HepG2 (cell line): ENCODE measurements around the gene TOR1A. TPM values are rescaled to one million over a fixed set of nuclear protein-coding genes. Genes with fewer than 3 reads are reported as not detected.

ENCODE experiments used
- BCL6 ChIP-seq: IDR thresholded peaks from 2 replicates; pipeline ENCODE4 v1.6.1; 2016; ENCODE audit warnings: missing genetic modification reagents, missing compliant biosample characterization
- FOXJ3 ChIP-seq: sonication (generic); formaldehyde crosslinking; IDR thresholded peaks from 2 replicates; pipeline ENCODE4 v1.4.0; 2020; ENCODE audit warnings: missing genetic modification reagents, mild to moderate bottlenecking, borderline replicate concordance
- GPN1 ChIP-seq: sonication (generic); formaldehyde crosslinking; IDR thresholded peaks from 2 replicates; pipeline ENCODE4 v1.5.1; 2020; ENCODE audit warnings: missing genetic modification reagents, borderline replicate concordance
- KLF9 ChIP-seq: IDR thresholded peaks from 2 replicates; pipeline ENCODE4 v1.6.1; 2016; ENCODE audit warnings: low read depth
- MIER3 ChIP-seq: IDR thresholded peaks from 2 replicates; pipeline ENCODE4 v1.6.1; 2016; ENCODE audit warnings: missing compliant biosample characterization, borderline replicate concordance
- NFYB ChIP-seq: sonication (generic); formaldehyde crosslinking; IDR thresholded peaks from 2 replicates; pipeline ENCODE4 v1.4.0; 2020; ENCODE audit warnings: missing genetic modification reagents
- SATB2 ChIP-seq: sonication (generic); formaldehyde crosslinking; IDR thresholded peaks from 2 replicates; pipeline ENCODE4 v1.5.0; 2020; ENCODE audit warnings: missing genetic modification reagents
- ZFP82 ChIP-seq: sonication (generic); formaldehyde crosslinking; IDR thresholded peaks from 2 replicates; pipeline ENCODE4 v1.5.1; 2020; ENCODE audit warnings: mild to moderate bottlenecking, missing genetic modification reagents, borderline replicate concordance
- ZMYM3 ChIP-seq: sonication (generic); formaldehyde crosslinking; IDR thresholded peaks from 2 replicates; pipeline ENCODE4 v1.5.1; 2020; ENCODE audit warnings: mild to moderate bottlenecking, missing genetic modification reagents
- ZNF564 ChIP-seq: sonication (generic); formaldehyde crosslinking; IDR thresholded peaks from 2 replicates; pipeline ENCODE4 v1.8.1; 2023; ENCODE audit warnings: mild to moderate bottlenecking, missing genetic modification reagents
- ZNF737 ChIP-seq: sonication (generic); formaldehyde crosslinking; IDR thresholded peaks from 2 replicates; pipeline ENCODE4 v1.5.0; 2020; ENCODE audit warnings: missing genetic modification reagents, mild to moderate bottlenecking, borderline replicate concordance
- ZNF749 ChIP-seq: sonication (generic); formaldehyde crosslinking; IDR thresholded peaks from 2 replicates; pipeline ENCODE4 v1.8.0; 2022; ENCODE audit warnings: mild to moderate bottlenecking, missing genetic modification reagents, moderate library complexity, borderline replicate concordance
- ZSCAN9 ChIP-seq: IDR thresholded peaks from 2 replicates; pipeline ENCODE4 v1.6.1; 2016; ENCODE audit warnings: borderline replicate concordance
- polyA plus RNA-seq, 8 experiments: library from polyadenylated mRNA; depleted of rRNA in 3 of 8; stranded (reverse) in 7 of 8; unstranded in 1 of 8; fragments of >200 nt; fragmentation: Illumina TruSeq in 4 of 8; extraction: Trizol in 4 of 8; gene quantifications; 2 replicates each; pipeline versions ENCODE4 v1.2.1 to v1.2.3, GENCODE V29; 2011 to 2016; ENCODE audit warnings: low read depth in 4 of 8, missing spikeins in 1 of 8, mixed read lengths in 1 of 8; ENCODE audit not compliant: insufficient read depth in 1 of 8
- total RNA-seq, 5 experiments: library from RNA; depleted of rRNA; stranded (reverse); fragments of >200 nt; fragmentation: Illumina TruSeq; extraction: Trizol; gene quantifications; 2 replicates each; pipeline ENCODE4 v1.2.3, GENCODE V29; 2016; ENCODE audit warnings: low read depth in 1 of 5
- TF ChIP-seq, protein P1 (sequence below): sonication (generic); formaldehyde crosslinking; IDR thresholded peaks from 2 replicates; pipeline ENCODE4 v1.4.0; 2020; ENCODE audit warnings: missing genetic modification reagents
- TF ChIP-seq, protein P2 (sequence below): sonication (generic); formaldehyde crosslinking; IDR thresholded peaks from 2 replicates; pipeline ENCODE4 v1.4.0; 2020; ENCODE audit warnings: mild to moderate bottlenecking, missing genetic modification reagents
- TF ChIP-seq, protein P3 (sequence below): sonication (generic); formaldehyde crosslinking; IDR thresholded peaks from 2 replicates; pipeline ENCODE4 v1.4.0; 2020; ENCODE audit warnings: missing genetic modification reagents
- TF ChIP-seq, protein P4 (sequence below): sonication (generic); formaldehyde crosslinking; IDR thresholded peaks from 2 replicates; pipeline ENCODE4 v1.5.1; 2020; ENCODE audit warnings: missing genetic modification reagents, mild to moderate bottlenecking, borderline replicate concordance

The TOR1A gene
- total and polyA plus RNA-seq, 2 of the 13 experiments (the other 11 are each of a cell fraction or from before 2014, with no cell fraction given): 31.6 to 41.4 TPM

DNA sequence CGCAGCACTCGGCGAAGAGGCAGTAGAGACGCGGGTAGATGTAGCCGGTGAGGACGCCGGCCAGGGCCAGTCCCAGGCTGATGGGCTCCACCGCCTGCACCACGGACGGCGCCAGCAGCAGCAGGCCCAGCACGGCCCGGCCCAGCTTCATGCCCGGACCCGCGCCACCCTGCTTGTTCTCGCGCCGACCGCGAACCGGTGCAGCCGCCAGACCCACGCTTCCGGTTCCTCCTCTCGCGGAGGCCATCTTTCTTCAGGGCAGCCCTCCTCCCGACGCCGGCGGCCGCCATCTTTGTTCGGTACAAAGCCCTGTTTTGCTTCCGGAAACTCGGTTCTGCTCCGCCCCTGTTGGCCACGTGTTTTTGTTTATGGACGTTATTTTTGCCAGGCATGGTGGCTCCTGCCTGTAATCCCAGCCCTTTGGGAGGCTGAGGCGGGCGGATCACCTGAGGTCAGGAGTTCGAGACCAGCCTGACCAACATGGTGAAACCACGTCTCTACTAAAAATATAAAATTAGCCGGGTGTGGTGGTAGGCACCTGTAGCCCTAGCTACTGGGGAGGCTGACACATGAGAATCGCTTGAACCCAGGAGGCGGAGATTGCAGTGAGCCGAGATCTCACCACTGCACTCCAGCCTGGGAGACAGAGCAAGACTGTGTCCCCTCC lies at the start of gene TOR1A (continued):
- TF ChIP-seq MIER3 (CRISPR knock-in tag) (peak; percentile 88; the same call in 1 of the 2 replicates), SATB2 (CRISPR knock-in tag) (no peak), ZMYM3 (CRISPR knock-in tag) (peak; percentile 93), BCL6 (peak; percentile 65), ZFP82 (CRISPR knock-in tag) (peak; percentile 84; the same call in 1 of the 2 replicates), GPN1 (peak; percentile 64; the same call in 1 of the 2 replicates), KLF9 (CRISPR knock-in tag) (no peak), ZNF749 (CRISPR knock-in tag) (no peak), FOXJ3 (CRISPR knock-in tag) (peak; percentile 74; the same call in 1 of the 2 replicates), ZNF564 (CRISPR knock-in tag) (no peak), NFYB (CRISPR knock-in tag) (no peak; the same call in 1 of the 2 replicates), ZNF737 (no peak), ZSCAN9 (CRISPR knock-in tag) (peak; percentile 92)
- TF ChIP-seq, protein P1, sequence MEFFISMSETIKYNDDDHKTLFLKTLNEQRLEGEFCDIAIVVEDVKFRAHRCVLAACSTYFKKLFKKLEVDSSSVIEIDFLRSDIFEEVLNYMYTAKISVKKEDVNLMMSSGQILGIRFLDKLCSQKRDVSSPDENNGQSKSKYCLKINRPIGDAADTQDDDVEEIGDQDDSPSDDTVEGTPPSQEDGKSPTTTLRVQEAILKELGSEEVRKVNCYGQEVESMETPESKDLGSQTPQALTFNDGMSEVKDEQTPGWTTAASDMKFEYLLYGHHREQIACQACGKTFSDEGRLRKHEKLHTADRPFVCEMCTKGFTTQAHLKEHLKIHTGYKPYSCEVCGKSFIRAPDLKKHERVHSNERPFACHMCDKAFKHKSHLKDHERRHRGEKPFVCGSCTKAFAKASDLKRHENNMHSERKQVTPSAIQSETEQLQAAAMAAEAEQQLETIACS (CRISPR knock-in tag): peak; percentile 37; the same call in 1 of the 2 replicates
- TF ChIP-seq, protein P2, sequence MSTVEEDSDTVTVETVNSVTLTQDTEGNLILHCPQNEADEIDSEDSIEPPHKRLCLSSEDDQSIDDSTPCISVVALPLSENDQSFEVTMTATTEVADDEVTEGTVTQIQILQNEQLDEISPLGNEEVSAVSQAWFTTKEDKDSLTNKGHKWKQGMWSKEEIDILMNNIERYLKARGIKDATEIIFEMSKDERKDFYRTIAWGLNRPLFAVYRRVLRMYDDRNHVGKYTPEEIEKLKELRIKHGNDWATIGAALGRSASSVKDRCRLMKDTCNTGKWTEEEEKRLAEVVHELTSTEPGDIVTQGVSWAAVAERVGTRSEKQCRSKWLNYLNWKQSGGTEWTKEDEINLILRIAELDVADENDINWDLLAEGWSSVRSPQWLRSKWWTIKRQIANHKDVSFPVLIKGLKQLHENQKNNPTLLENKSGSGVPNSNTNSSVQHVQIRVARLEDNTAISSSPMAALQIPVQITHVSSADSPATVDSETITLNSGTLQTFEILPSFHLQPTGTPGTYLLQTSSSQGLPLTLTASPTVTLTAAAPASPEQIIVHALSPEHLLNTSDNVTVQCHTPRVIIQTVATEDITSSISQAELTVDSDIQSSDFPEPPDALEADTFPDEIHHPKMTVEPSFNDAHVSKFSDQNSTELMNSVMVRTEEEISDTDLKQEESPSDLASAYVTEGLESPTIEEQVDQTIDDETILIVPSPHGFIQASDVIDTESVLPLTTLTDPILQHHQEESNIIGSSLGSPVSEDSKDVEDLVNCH (CRISPR knock-in tag): no peak
- TF ChIP-seq, protein P3, sequence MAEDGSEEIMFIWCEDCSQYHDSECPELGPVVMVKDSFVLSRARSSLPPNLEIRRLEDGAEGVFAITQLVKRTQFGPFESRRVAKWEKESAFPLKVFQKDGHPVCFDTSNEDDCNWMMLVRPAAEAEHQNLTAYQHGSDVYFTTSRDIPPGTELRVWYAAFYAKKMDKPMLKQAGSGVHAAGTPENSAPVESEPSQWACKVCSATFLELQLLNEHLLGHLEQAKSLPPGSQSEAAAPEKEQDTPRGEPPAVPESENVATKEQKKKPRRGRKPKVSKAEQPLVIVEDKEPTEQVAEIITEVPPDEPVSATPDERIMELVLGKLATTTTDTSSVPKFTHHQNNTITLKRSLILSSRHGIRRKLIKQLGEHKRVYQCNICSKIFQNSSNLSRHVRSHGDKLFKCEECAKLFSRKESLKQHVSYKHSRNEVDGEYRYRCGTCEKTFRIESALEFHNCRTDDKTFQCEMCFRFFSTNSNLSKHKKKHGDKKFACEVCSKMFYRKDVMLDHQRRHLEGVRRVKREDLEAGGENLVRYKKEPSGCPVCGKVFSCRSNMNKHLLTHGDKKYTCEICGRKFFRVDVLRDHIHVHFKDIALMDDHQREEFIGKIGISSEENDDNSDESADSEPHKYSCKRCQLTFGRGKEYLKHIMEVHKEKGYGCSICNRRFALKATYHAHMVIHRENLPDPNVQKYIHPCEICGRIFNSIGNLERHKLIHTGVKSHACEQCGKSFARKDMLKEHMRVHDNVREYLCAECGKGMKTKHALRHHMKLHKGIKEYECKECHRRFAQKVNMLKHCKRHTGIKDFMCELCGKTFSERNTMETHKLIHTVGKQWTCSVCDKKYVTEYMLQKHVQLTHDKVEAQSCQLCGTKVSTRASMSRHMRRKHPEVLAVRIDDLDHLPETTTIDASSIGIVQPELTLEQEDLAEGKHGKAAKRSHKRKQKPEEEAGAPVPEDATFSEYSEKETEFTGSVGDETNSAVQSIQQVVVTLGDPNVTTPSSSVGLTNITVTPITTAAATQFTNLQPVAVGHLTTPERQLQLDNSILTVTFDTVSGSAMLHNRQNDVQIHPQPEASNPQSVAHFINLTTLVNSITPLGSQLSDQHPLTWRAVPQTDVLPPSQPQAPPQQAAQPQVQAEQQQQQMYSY (CRISPR knock-in tag): no peak
- TF ChIP-seq, protein P4, sequence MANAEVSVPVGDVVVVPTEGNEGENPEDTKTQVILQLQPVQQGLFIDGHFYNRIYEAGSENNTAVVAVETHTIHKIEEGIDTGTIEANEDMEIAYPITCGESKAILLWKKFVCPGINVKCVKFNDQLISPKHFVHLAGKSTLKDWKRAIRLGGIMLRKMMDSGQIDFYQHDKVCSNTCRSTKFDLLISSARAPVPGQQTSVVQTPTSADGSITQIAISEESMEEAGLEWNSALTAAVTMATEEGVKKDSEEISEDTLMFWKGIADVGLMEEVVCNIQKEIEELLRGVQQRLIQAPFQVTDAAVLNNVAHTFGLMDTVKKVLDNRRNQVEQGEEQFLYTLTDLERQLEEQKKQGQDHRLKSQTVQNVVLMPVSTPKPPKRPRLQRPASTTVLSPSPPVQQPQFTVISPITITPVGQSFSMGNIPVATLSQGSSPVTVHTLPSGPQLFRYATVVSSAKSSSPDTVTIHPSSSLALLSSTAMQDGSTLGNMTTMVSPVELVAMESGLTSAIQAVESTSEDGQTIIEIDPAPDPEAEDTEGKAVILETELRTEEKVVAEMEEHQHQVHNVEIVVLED (CRISPR knock-in tag): peak; percentile 87
